Measurements from ENCODE around the gene APLF. TPM values are rescaled to one million over a fixed set of nuclear protein-coding genes. Genes with fewer than 3 reads are reported as not detected.

APLF gene
- total and polyA plus RNA-seq, 2 donors (not counting 3 experiments of a cell fraction or from before 2014, with no cell fraction given): 0.75 to 2.3 TPM

DNA sequence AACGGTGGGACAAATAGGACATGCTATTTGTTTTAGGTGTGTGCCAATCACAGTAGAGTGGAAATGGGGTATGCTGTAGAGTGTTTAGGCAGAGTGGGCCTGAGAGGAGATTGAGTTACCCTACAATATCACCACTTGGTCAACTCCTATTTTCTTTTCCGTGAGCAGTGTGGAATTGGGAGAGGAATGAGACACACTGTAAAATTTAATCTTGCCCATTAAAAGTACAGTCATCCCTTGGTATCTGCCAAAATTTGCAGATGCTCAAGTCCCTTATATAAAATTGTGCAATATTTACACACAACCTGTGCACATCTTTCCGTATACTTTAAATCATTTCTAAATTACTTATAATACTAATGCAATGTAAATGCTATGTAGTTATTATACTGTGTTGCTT is 12.7 kb upstream of the APLF start:
- intact Hi-C loops (cut with micrococcal nuclease) (no loop called here), dilution Hi-C loops (cut with MboI; ENCODE audit: extremely low pct_ligation_motif_present, low sequenced_read_pairs) (no loop called here)
- peaks cover 2% of the 10 kb centered on the region for H3K4me1 ChIP-seq (ENCODE audit: control insufficient read depth, extremely low read depth, insufficient read depth, low read length)
- no peak for DNase-seq (ENCODE audit: low read depth, low spot score)
- no peak overlapping the region for H3K4me3 ChIP-seq (replicated peaks in 1 of 3; ENCODE audit: insufficient read depth in 1 of 3, low read depth in 1 of 3, low read length in 3 of 3)
- CTCF ChIA-PET: interaction anchor here (2.5 kb wide), 1 partner anchor 9 kb away, joined by 35 read pairs; no protein-coding TSS in a partner anchor
- H3K9ac ChIP-seq (replicated peaks; ENCODE audit: extremely low read depth, insufficient read depth, low read length): no peak overlapping the region
- H3K27me3 ChIP-seq (ENCODE audit: control insufficient read depth in 2 of 2, insufficient read depth in 2 of 2, low read length in 2 of 2): no peaks in the 10 kb centered on the region
- POLR2A ChIA-PET: no interaction called here
- no peak overlapping the region for H2AFZ ChIP-seq (ENCODE audit: low read depth, low read length)
- H4K20me1 ChIP-seq (replicated peaks; ENCODE audit: control insufficient read depth, extremely low read depth, insufficient read depth, low read length): no peaks in the 10 kb centered on the region
- no peaks in the 10 kb centered on the region for H3K9me3 ChIP-seq (replicated peaks; ENCODE audit: control insufficient read depth, insufficient read depth, low read length)
- no peaks in the 10 kb centered on the region for H3K79me2 ChIP-seq (ENCODE audit: control insufficient read depth, insufficient read depth, low read length)
- TF ChIP-seq FOS (IDR thresholded peaks at IDR 0.05; ENCODE audit: borderline replicate concordance, insufficient read depth, low read length) (no peak), POLR2AphosphoS5 (IDR thresholded peaks at IDR 0.05; ENCODE audit: insufficient read depth, low read depth, low read length) (no peak), MYC (IDR thresholded peaks at IDR 0.05; ENCODE audit: low read depth, low read length) (no peak), EZH2 (IDR thresholded peaks at IDR 0.05; ENCODE audit: borderline replicate concordance, low read depth, low read length, severe bottlenecking) (no peak), POLR2A (IDR thresholded peaks at IDR 0.05; ENCODE audit: low read depth, low read length) (no peak), GATA2 (IDR thresholded peaks at IDR 0.05; ENCODE audit: insufficient read depth, insufficient read length, low read depth, low read length) (no peak), JUN (IDR thresholded peaks at IDR 0.05; ENCODE audit: borderline replicate concordance, insufficient read depth, insufficient read length, low read depth) (no peak), CTCF (IDR thresholded peaks at IDR 0.05; ENCODE audit: extremely low read depth in 1 of 2, insufficient read depth in 1 of 2, low read depth in 1 of 2, low read length in 2 of 2) (no peak)
- TF ChIP-seq, protein P1, sequence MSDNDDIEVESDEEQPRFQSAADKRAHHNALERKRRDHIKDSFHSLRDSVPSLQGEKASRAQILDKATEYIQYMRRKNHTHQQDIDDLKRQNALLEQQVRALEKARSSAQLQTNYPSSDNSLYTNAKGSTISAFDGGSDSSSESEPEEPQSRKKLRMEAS (IDR thresholded peaks at IDR 0.05; ENCODE audit: insufficient read depth, insufficient read length): no peak
- H3K9me1 ChIP-seq (replicated peaks; ENCODE audit: control insufficient read depth, extremely low read depth, insufficient read depth, low read length): no peaks in the 10 kb centered on the region
- no TSS peak for BruUV-seq (replicated peaks)
- H3K36me3 ChIP-seq (ENCODE audit: control insufficient read depth in 2 of 2, extremely low read depth in 1 of 2, insufficient read depth in 2 of 2, low read length in 2 of 2): no peaks in the 10 kb centered on the region
- no peak overlapping the region for H3K27ac ChIP-seq (ENCODE audit: insufficient read depth, low read depth, low read length)
- no peak for FAIRE-seq
- no peak overlapping the region for H3K4me2 ChIP-seq (ENCODE audit: insufficient read depth, low read length)
